H9 (cell line): ENCODE data around the gene ENOX1. TPM values are rescaled to one million over a fixed set of nuclear protein-coding genes. Genes with fewer than 3 reads are reported as not detected.

Experiments used
- DNase-seq: peaks from one replicate; pipeline ENCODE4 v3.0.0-alpha.2; 2017
- H2AFZ ChIP-seq: one replicate; pipeline ENCODE4 v1.6.1; 2013; ENCODE audit warnings: mild to moderate bottlenecking, low read length, control low read depth, moderate library complexity
- H2AK5ac ChIP-seq: 2 replicates; pipeline ENCODE4 v1.6.1; 2013; ENCODE audit warnings: low read length, control low read depth, mixed read lengths; ENCODE audit not compliant: insufficient read length
- H2BK120ac ChIP-seq: one replicate; pipeline ENCODE4 v1.6.1; 2013; ENCODE audit warnings: low read depth, mild to moderate bottlenecking, low read length, control low read depth, inconsistent platforms; ENCODE audit not compliant: poor library complexity, severe bottlenecking
- H2BK12ac ChIP-seq: 2 replicates; pipeline ENCODE4 v1.6.1; 2013; ENCODE audit warnings: low read length, control low read depth, mixed read lengths, low read depth; ENCODE audit not compliant: insufficient read length
- H2BK15ac ChIP-seq: 2 replicates; pipeline ENCODE4 v1.6.1; 2013; ENCODE audit warnings: low read depth, low read length, control low read depth
- H2BK20ac ChIP-seq: one replicate; pipeline ENCODE4 v1.6.1; 2013; ENCODE audit warnings: low read depth, mild to moderate bottlenecking, low read length, control low read depth, inconsistent platforms; ENCODE audit not compliant: poor library complexity, severe bottlenecking
- H2BK5ac ChIP-seq: 2 replicates; pipeline ENCODE4 v1.6.1; 2013; ENCODE audit warnings: low read length, control low read depth, mixed read lengths; ENCODE audit not compliant: insufficient read length
- H3K14ac ChIP-seq: 2 replicates; pipeline ENCODE4 v1.6.1; 2013; ENCODE audit warnings: low read length, control low read depth; ENCODE audit not compliant: insufficient read depth
- H3K18ac ChIP-seq: 2 replicates; pipeline ENCODE4 v1.6.1; 2013; ENCODE audit warnings: low read depth, mild to moderate bottlenecking, mixed read lengths, low read length, control low read depth; ENCODE audit not compliant: insufficient read length
- H3K23ac ChIP-seq: 2 replicates; pipeline ENCODE4 v1.6.1; 2013; ENCODE audit warnings: low read length, control low read depth, mixed read lengths, low read depth; ENCODE audit not compliant: insufficient read length
- H3K23me2 ChIP-seq: 2 replicates; pipeline ENCODE4 v1.6.1; 2013; ENCODE audit warnings: low read depth, mild to moderate bottlenecking, mixed read lengths, low read length, control low read depth; ENCODE audit not compliant: insufficient read length, poor library complexity, severe bottlenecking
- H3K27ac ChIP-seq: 2 replicates; pipeline ENCODE4 v1.5.1; 2013; ENCODE audit warnings: low read length, control low read depth, mixed read lengths, low read depth; ENCODE audit not compliant: insufficient read length
- H3K27me3 ChIP-seq: 2 replicates; pipeline ENCODE4 v1.6.1; 2013; ENCODE audit warnings: low read length, control low read depth, inconsistent platforms; ENCODE audit not compliant: insufficient read depth
- H3K4ac ChIP-seq: 2 replicates; pipeline ENCODE4 v1.6.1; 2013; ENCODE audit warnings: low read depth, mild to moderate bottlenecking, control low read depth, inconsistent platforms, low read length, moderate library complexity
- H3K4me1 ChIP-seq: 2 replicates; pipeline ENCODE4 v1.6.1; 2013; ENCODE audit warnings: low read length, control low read depth, inconsistent platforms; ENCODE audit not compliant: insufficient read depth
- H3K4me2 ChIP-seq: 2 replicates; pipeline ENCODE4 v1.6.1; 2013; ENCODE audit warnings: low read length, control low read depth, mixed read lengths; ENCODE audit not compliant: insufficient read length, insufficient read depth
- H3K56ac ChIP-seq: 2 replicates; pipeline ENCODE4 v1.6.1; 2013; ENCODE audit warnings: low read depth, mild to moderate bottlenecking, mixed read lengths, low read length, control low read depth; ENCODE audit not compliant: insufficient read length
- H3K79me1 ChIP-seq: 2 replicates; pipeline ENCODE4 v1.6.1; 2013; ENCODE audit warnings: low read depth, mild to moderate bottlenecking, moderate library complexity, low read length, control low read depth, inconsistent platforms; ENCODE audit not compliant: insufficient read depth, poor library complexity, severe bottlenecking
- H3K79me2 ChIP-seq: 2 replicates; pipeline ENCODE4 v1.6.1; 2013; ENCODE audit warnings: low read length, control low read depth, inconsistent platforms; ENCODE audit not compliant: insufficient read depth
- H3K9ac ChIP-seq: 2 replicates; pipeline ENCODE4 v1.6.1; 2013; ENCODE audit warnings: low read length, control low read depth, mixed read lengths; ENCODE audit not compliant: insufficient read length; ENCODE audit errors: extremely low read depth
- H3K9me3 ChIP-seq: one replicate; pipeline ENCODE4 v1.6.1; 2013; ENCODE audit warnings: low read depth, low read length, inconsistent platforms; ENCODE audit not compliant: control insufficient read depth
- H3T11ph ChIP-seq: one replicate; pipeline ENCODE4 v1.6.1; 2013; ENCODE audit warnings: mild to moderate bottlenecking, low read length, control low read depth, inconsistent platforms
- H4K20me1 ChIP-seq: one replicate; pipeline ENCODE4 v1.6.1; 2013; ENCODE audit not compliant: control insufficient read depth, insufficient read length, insufficient read depth
- H4K5ac ChIP-seq: 2 replicates; pipeline ENCODE4 v1.6.1; 2013; ENCODE audit warnings: low read depth, mild to moderate bottlenecking, mixed read lengths, low read length, control low read depth; ENCODE audit not compliant: insufficient read length
- H4K8ac ChIP-seq: replicated peaks from 2 replicates; pipeline ENCODE4 v1.6.1; 2013; ENCODE audit warnings: low read length, control low read depth, mixed read lengths, low read depth; ENCODE audit not compliant: insufficient read length
- H4K91ac ChIP-seq: 2 replicates; pipeline ENCODE4 v1.6.1; 2013; ENCODE audit warnings: low read depth, mild to moderate bottlenecking, moderate library complexity, mixed read lengths, low read length, control low read depth; ENCODE audit not compliant: insufficient read length
- H3K27ac Mint-ChIP-seq, 3 experiments: 2 replicates in 2 of 3; 3 replicates in 1 of 3; pipeline ENCODE4 v1.8.0; 2020 to 2021; ENCODE audit warnings: mixed read lengths in 3 of 3, mild to moderate bottlenecking in 1 of 3, moderate library complexity in 1 of 3
- H3K27me3 Mint-ChIP-seq: 2 replicates; pipeline ENCODE4 v1.8.0; 2021; ENCODE audit warnings: low read depth, mild to moderate bottlenecking, moderate library complexity, mixed read lengths
- H3K36me3 Mint-ChIP-seq, 3 experiments: 2 replicates in 2 of 3; 3 replicates in 1 of 3; pipeline ENCODE4 v1.8.0; 2020 to 2021; ENCODE audit warnings: low read depth in 3 of 3, mixed read lengths in 3 of 3; ENCODE audit not compliant: insufficient read depth in 1 of 3
- H3K4me1 Mint-ChIP-seq, 2 experiments: 2 replicates each; pipeline ENCODE4 v1.8.0; 2020; ENCODE audit warnings: mixed read lengths in 2 of 2
- H3K4me3 Mint-ChIP-seq, 2 experiments: 2 replicates in 1 of 2; 3 replicates in 1 of 2; pipeline ENCODE4 v1.8.0; 2020 to 2021; ENCODE audit warnings: mild to moderate bottlenecking in 2 of 2, mixed read lengths in 2 of 2, moderate library complexity in 1 of 2
- H3K9me3 Mint-ChIP-seq, 2 experiments: 2 replicates in 1 of 2; 3 replicates in 1 of 2; pipeline ENCODE4 v1.8.0; 2020; ENCODE audit warnings: mild to moderate bottlenecking in 2 of 2, mixed read lengths in 2 of 2, moderate library complexity in 1 of 2
- WGBS: extraction: QIAGEN DNeasy Blood & Tissue Kit; methylation state at CpG from one replicate; pipeline ENCODE4 v1.1.7; 2013; ENCODE audit warnings: missing lambda C conversion rate, low lambda C conversion rate, mixed read lengths; ENCODE audit not compliant: insufficient read length; ENCODE audit errors: extremely low coverage; 5-methylcytosine and 5-hydroxymethylcytosine counted together
- total RNA-seq: library from RNA; stranded (reverse); gene quantifications from 2 replicates; pipeline ENCODE4 v1.2.1, GENCODE V29; 2021
- TF ChIP-seq, protein P1 (sequence below): fragments of 200-600 bp; sonication (generic); conservative IDR thresholded peaks from 3 replicates; pipeline ENCODE4 v1.8.0; 2021; ENCODE audit warnings: antibody characterized with exemption, mild to moderate bottlenecking

Gene ENOX1
- total RNA-seq, 1 experiment from 2014 or later: 0.24 TPM

DNA sequence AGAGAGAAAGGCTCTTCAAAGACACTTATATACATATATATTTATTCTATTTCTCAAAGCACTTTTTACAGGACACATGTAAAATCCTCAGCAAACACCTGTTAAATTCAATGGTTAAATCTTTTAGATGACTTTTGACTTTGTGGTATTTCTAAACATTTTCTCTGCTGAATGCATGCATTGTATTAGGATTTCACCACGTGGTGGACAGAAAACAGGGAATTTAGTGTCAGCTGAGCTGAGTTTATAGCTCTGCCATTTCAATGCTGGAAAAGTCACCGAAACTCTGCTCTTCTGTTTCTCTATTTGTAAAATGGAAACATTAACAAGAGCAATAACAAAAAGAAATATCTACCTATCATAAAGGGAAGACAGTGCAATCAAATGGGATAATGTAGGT is 375.6 kb downstream of the ENOX1 start:
- H2AFZ ChIP-seq: no peak overlapping the region
- DNase-seq: no peak
- Mint-ChIP-seq H3K4me1 (peaks cover 6 to 10% of the 10 kb centered on the region in 2 experiments), H3K36me3 (peaks cover 0 to 3% (median 2%) of the 10 kb centered on the region in 3 experiments; a peak in 4 of 7 replicates), H3K27me3 (no peaks in the 10 kb centered on the region), H3K27ac (no peak overlapping the region), H3K4me3 (no peak overlapping the region), H3K9me3 (peaks cover 2 to 6% of the 10 kb centered on the region in 2 experiments; a peak in 3 of 5 replicates)
- no peak overlapping the region for H2BK15ac ChIP-seq
- H3K18ac ChIP-seq: no peak overlapping the region
- H3K23me2 ChIP-seq: no peaks in the 10 kb centered on the region
- H2AK5ac ChIP-seq: no peak overlapping the region
- H3K4me1 ChIP-seq: no peaks in the 10 kb centered on the region
- no peak overlapping the region for H3K4ac ChIP-seq
- H3K27ac ChIP-seq: no peak overlapping the region
- no CpG with 5 or more reads among the region's 2 CpGs for WGBS
- H4K91ac ChIP-seq: no peak overlapping the region
- no peak overlapping the region for H3K56ac ChIP-seq
- H3K14ac ChIP-seq: no peak overlapping the region
- H4K5ac ChIP-seq: no peak overlapping the region
- no peaks in the 10 kb centered on the region for H4K20me1 ChIP-seq
- no peaks in the 10 kb centered on the region for H3K27me3 ChIP-seq
- no peaks in the 10 kb centered on the region for H3K79me1 ChIP-seq
- no peak overlapping the region for H3K23ac ChIP-seq
- no peak overlapping the region for H2BK12ac ChIP-seq
- no peaks in the 10 kb centered on the region for H3K9me3 ChIP-seq
- no peak overlapping the region for H2BK120ac ChIP-seq
- no peak overlapping the region for H4K8ac ChIP-seq
- no peak overlapping the region for H3K9ac ChIP-seq
- TF ChIP-seq, protein P1, sequence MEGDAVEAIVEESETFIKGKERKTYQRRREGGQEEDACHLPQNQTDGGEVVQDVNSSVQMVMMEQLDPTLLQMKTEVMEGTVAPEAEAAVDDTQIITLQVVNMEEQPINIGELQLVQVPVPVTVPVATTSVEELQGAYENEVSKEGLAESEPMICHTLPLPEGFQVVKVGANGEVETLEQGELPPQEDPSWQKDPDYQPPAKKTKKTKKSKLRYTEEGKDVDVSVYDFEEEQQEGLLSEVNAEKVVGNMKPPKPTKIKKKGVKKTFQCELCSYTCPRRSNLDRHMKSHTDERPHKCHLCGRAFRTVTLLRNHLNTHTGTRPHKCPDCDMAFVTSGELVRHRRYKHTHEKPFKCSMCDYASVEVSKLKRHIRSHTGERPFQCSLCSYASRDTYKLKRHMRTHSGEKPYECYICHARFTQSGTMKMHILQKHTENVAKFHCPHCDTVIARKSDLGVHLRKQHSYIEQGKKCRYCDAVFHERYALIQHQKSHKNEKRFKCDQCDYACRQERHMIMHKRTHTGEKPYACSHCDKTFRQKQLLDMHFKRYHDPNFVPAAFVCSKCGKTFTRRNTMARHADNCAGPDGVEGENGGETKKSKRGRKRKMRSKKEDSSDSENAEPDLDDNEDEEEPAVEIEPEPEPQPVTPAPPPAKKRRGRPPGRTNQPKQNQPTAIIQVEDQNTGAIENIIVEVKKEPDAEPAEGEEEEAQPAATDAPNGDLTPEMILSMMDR: no peak
- no peak overlapping the region for H2BK20ac ChIP-seq
- no peak overlapping the region for H3T11ph ChIP-seq
- H3K79me2 ChIP-seq: no peaks in the 10 kb centered on the region
- no peak overlapping the region for H3K4me2 ChIP-seq
- H2BK5ac ChIP-seq: no peak overlapping the region
